Fibroblast of mammary gland (primary cell): ENCODE results near the gene SPEF2.

Experiments
- DNase-seq: peaks from one replicate; pipeline ENCODE4 v3.0.0-alpha.2; 2010; ENCODE audit warnings: low read depth
- H3K4me3 ChIP-seq: 2 replicates; pipeline ENCODE4 v1.5.1; 2011; ENCODE audit warnings: low read depth, mild to moderate bottlenecking, low read length, moderate library complexity; ENCODE audit not compliant: control insufficient read depth
- CTCF ChIP-seq: conservative IDR thresholded peaks from 2 replicates; pipeline ENCODE4 v1.5.1; 2011; ENCODE audit warnings: low read depth, low read length, inconsistent platforms; ENCODE audit not compliant: control insufficient read depth, insufficient read depth

Gene SPEF2

DNA sequence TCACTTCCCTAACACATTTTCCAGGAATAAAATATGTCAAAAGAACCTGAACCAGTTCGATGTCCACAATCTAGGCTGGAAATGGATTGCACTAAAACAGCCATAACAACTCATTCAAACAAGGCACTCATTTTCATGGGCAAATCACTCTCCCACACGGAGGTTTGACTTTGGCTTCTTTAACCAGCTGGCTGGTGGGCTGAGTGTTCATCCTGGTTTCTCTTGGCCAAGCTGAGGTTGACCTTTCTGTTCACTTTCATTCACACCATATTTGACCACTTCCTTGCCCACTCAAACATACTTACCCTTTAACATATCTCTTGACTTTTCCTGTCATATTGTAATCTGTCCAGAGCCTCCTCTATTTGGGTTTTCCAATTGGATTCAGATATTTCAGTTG lies 244.5 kb downstream of the SPEF2 start:
- H3K4me3 ChIP-seq, result no peak overlapping the region
- TF ChIP-seq CTCF, result no peak
- DNase-seq, result no peak

GRCh38 chr5:35863159-35863558 lies 245.5 kb downstream of the SPEF2 start:
- no peak for TF ChIP-seq CTCF
- no peak for DNase-seq
- H3K4me3 ChIP-seq, result no peak overlapping the region
